ENCODE data around the gene NAE1.

NAE1 gene

GRCh38 chr16:66824006-66824405 is 6.8 kb downstream of the NAE1 start:
- in situ Hi-C loops (cut with MboI; ENCODE audit: low pct_unique_long_range_greater_than_20kb, low sequenced_read_pairs, unreplicated experiment) = no loop called here
- DNase-seq (ENCODE audit: low spot score) = no peak
- TF ChIP-seq CTCF (IDR thresholded peaks at IDR 0.05; ENCODE audit: extremely low read depth, insufficient read depth, missing control alignments) = no peak

GRCh38 chr16:66814734-66815133 is 16.0 kb downstream of the NAE1 start:
- no peak for DNase-seq (ENCODE audit: low spot score)
- no peak for TF ChIP-seq CTCF (IDR thresholded peaks at IDR 0.05; ENCODE audit: extremely low read depth, insufficient read depth, missing control alignments)
- in situ Hi-C loops (cut with MboI; ENCODE audit: low pct_unique_long_range_greater_than_20kb, low sequenced_read_pairs, unreplicated experiment) = loop anchor here (10.0 kb wide), 1 partner anchor 60 kb away; the partner anchor contains the start of gene DYNC1LI2

GRCh38 chr16:66811043-66811442 is 19.7 kb downstream of the NAE1 start:
- DNase-seq (ENCODE audit: low spot score) = no peak
- no peak for TF ChIP-seq CTCF (IDR thresholded peaks at IDR 0.05; ENCODE audit: extremely low read depth, insufficient read depth, missing control alignments)
- in situ Hi-C loops (cut with MboI; ENCODE audit: low pct_unique_long_range_greater_than_20kb, low sequenced_read_pairs, unreplicated experiment) = loop anchor here (10.0 kb wide), 1 partner anchor 56 kb away; the partner anchor contains the start of gene DYNC1LI2

GRCh38 chr16:66810391-66810790 is 20.4 kb downstream of the NAE1 start:
- in situ Hi-C loops (cut with MboI; ENCODE audit: low pct_unique_long_range_greater_than_20kb, low sequenced_read_pairs, unreplicated experiment) = loop anchor here (10.0 kb wide), 1 partner anchor 56 kb away; the partner anchor contains the start of gene DYNC1LI2
- no peak for TF ChIP-seq CTCF (IDR thresholded peaks at IDR 0.05; ENCODE audit: extremely low read depth, insufficient read depth, missing control alignments)
- no peak for DNase-seq (ENCODE audit: low spot score)

GRCh38 chr16:66809765-66810164 is 21.0 kb downstream of the NAE1 start:
- no peak for TF ChIP-seq CTCF (IDR thresholded peaks at IDR 0.05; ENCODE audit: extremely low read depth, insufficient read depth, missing control alignments)
- in situ Hi-C loops (cut with MboI; ENCODE audit: low pct_unique_long_range_greater_than_20kb, low sequenced_read_pairs, unreplicated experiment) = loop anchor here (10.0 kb wide), 1 partner anchor 55 kb away; the partner anchor contains the start of gene DYNC1LI2

GRCh38 chr16:66802159-66802558 is 28.6 kb downstream of the NAE1 start:
- in situ Hi-C loops (cut with MboI; ENCODE audit: low pct_unique_long_range_greater_than_20kb, low sequenced_read_pairs, unreplicated experiment) = no loop called here
- TF ChIP-seq CTCF (IDR thresholded peaks at IDR 0.05; ENCODE audit: extremely low read depth, insufficient read depth, missing control alignments) = no peak
- DNase-seq (ENCODE audit: low spot score) = no peak

More at GRCh38 chr16:66809765-66810164, 21.0 kb downstream of the NAE1 start:
- DNase-seq (ENCODE audit: low spot score) = no peak

Measured in GM13977 (cell line).